IMR-90 (cell line): ENCODE results near the gene RBM10. TPM values are rescaled to one million over a fixed set of nuclear protein-coding genes. Genes with fewer than 3 reads are reported as not detected.

Experiments
- ATAC-seq: fragments of 200-7000 bp; cut with Tn5 transposase; 2 replicates; pipeline ENCODE4 v1.9.1; 2020; ENCODE audit warnings: low read depth, mild to moderate bottlenecking, moderate library complexity
- BruUV-seq: library from RNA; stranded (reverse); fragments of 400-500 nt; replicated peaks from 2 replicates; lab custom pipeline; 2021; lab: Mats Ljungman, UMichigan
- CTCF ChIA-PET: fragments of 300-600 bp; formaldehyde crosslinking; extraction: SDS; loops from one replicate; lab custom pipeline; 2021; ENCODE audit warnings: antibody characterized with exemption; lab: Yijun Ruan, JAX
- POLR2A ChIA-PET: fragments of 300-600 bp; sonication (Branson Sonifier 250); formaldehyde crosslinking; loops from one replicate; lab custom pipeline; 2022; ENCODE audit warnings: antibody characterized with exemption; ENCODE audit not compliant: unreplicated experiment; lab: Charles Lee
- DNase-seq: peaks from one replicate; pipeline ENCODE4 v3.0.0; 2013
- H2AFZ ChIP-seq: replicated peaks from 2 replicates; pipeline ENCODE3; 2013; ENCODE audit warnings: low read length, mild to moderate bottlenecking; ENCODE audit not compliant: poor library complexity
- H2AK5ac ChIP-seq: 2 replicates; pipeline ENCODE4 v1.6.1; 2013; ENCODE audit warnings: low read depth, low read length, inconsistent platforms
- H2AK9ac ChIP-seq: replicated peaks from 2 replicates; pipeline ENCODE3; 2013; ENCODE audit warnings: mild to moderate bottlenecking, low read depth, low read length, moderate library complexity; ENCODE audit not compliant: poor library complexity
- H2BK120ac ChIP-seq: 2 replicates; pipeline ENCODE4 v1.6.1; 2013; ENCODE audit warnings: low read depth, low read length, inconsistent platforms
- H2BK15ac ChIP-seq: 3 replicates; pipeline ENCODE4 v1.6.1; 2013; ENCODE audit warnings: low read depth, low read length, inconsistent platforms
- H2BK20ac ChIP-seq: 2 replicates; pipeline ENCODE4 v1.6.1; 2013; ENCODE audit warnings: low read depth, mild to moderate bottlenecking, inconsistent platforms, low read length, moderate library complexity
- H2BK5ac ChIP-seq: 2 replicates; pipeline ENCODE4 v1.6.1; 2013; ENCODE audit warnings: mild to moderate bottlenecking, low read depth, low read length, inconsistent platforms; ENCODE audit not compliant: poor library complexity, severe bottlenecking
- H3K14ac ChIP-seq: replicated peaks from 2 replicates; pipeline ENCODE4 v1.6.1; 2013; ENCODE audit warnings: low read depth, low read length, inconsistent platforms
- H3K18ac ChIP-seq: 2 replicates; pipeline ENCODE4 v1.6.1; 2013; ENCODE audit warnings: low read depth, low read length, control low read depth
- H3K23ac ChIP-seq: 2 replicates; pipeline ENCODE4 v1.6.1; 2013; ENCODE audit warnings: low read depth, low read length, inconsistent platforms
- H3K27ac ChIP-seq: 2 replicates; pipeline ENCODE4 v1.5.1; 2013; ENCODE audit warnings: mild to moderate bottlenecking, control low read depth, low read length; ENCODE audit not compliant: insufficient read depth
- H3K27me3 ChIP-seq: 2 replicates; pipeline ENCODE4 v1.6.1; 2013; ENCODE audit warnings: low read length; ENCODE audit not compliant: control insufficient read depth, insufficient read depth
- H3K36me3 ChIP-seq: 2 replicates; pipeline ENCODE4 v1.6.1; 2013; ENCODE audit warnings: low read length, mixed read lengths; ENCODE audit not compliant: control insufficient read depth, insufficient read depth
- H3K4ac ChIP-seq: 2 replicates; pipeline ENCODE4 v1.6.1; 2013; ENCODE audit warnings: low read depth, low read length, inconsistent platforms
- H3K4me1 ChIP-seq: 2 replicates; pipeline ENCODE4 v1.6.1; 2013; ENCODE audit warnings: low read length, mixed read lengths; ENCODE audit not compliant: control insufficient read depth, insufficient read depth
- H3K4me2 ChIP-seq: 2 replicates; pipeline ENCODE4 v1.6.1; 2013; ENCODE audit warnings: low read depth, mild to moderate bottlenecking, control low read depth, low read length, moderate library complexity
- H3K4me3 ChIP-seq: 2 replicates; pipeline ENCODE4 v1.5.1; 2013; ENCODE audit warnings: low read depth, mild to moderate bottlenecking, control low read depth, low read length, moderate library complexity; ENCODE audit not compliant: insufficient read depth
- H3K56ac ChIP-seq: 2 replicates; pipeline ENCODE4 v1.6.1; 2013; ENCODE audit warnings: low read length, inconsistent platforms; ENCODE audit not compliant: insufficient read depth; ENCODE audit errors: extremely low read depth
- H3K79me1 ChIP-seq, 2 experiments: 2 replicates each; pipeline ENCODE4 v1.6.1; 2013; ENCODE audit warnings: low read length in 2 of 2, inconsistent platforms in 1 of 2, low read depth in 1 of 2
- H3K9ac ChIP-seq: 2 replicates; pipeline ENCODE4 v1.6.1; 2013; ENCODE audit warnings: low read depth, low read length, control low read depth
- H3K9me1 ChIP-seq: 2 replicates; pipeline ENCODE4 v1.6.1; 2013; ENCODE audit warnings: low read length, inconsistent platforms; ENCODE audit not compliant: insufficient read depth
- H3K9me3 ChIP-seq: 2 replicates; pipeline ENCODE4 v1.6.1; 2013; ENCODE audit warnings: low read length; ENCODE audit not compliant: control insufficient read depth, insufficient read depth
- H4K20me1 ChIP-seq: 2 replicates; pipeline ENCODE4 v1.6.1; 2013; ENCODE audit warnings: low read length, inconsistent platforms; ENCODE audit not compliant: insufficient read depth
- H4K5ac ChIP-seq: 2 replicates; pipeline ENCODE4 v1.6.1; 2013; ENCODE audit warnings: mild to moderate bottlenecking, low read depth, low read length, control low read depth
- H4K8ac ChIP-seq, 2 experiments: 2 replicates each; pipeline ENCODE4 v1.6.1; 2013; ENCODE audit warnings: low read depth in 2 of 2, low read length in 2 of 2, control low read depth in 1 of 2, inconsistent platforms in 1 of 2
- H4K91ac ChIP-seq: 2 replicates; pipeline ENCODE4 v1.6.1; 2013; ENCODE audit warnings: low read depth, low read length, inconsistent platforms; ENCODE audit not compliant: insufficient read depth
- BHLHE40 ChIP-seq: fragments of 150-350 bp; IDR thresholded peaks from 2 replicates; pipeline ENCODE4 v1.6.1; 2016; ENCODE audit warnings: mild to moderate bottlenecking, low read depth, low read length
- CEBPB ChIP-seq: IDR thresholded peaks from 2 replicates; pipeline ENCODE4 v1.6.1; 2012; ENCODE audit warnings: low read depth, low read length, improper control_type of control experiment
- CHD1 ChIP-seq: IDR thresholded peaks from 2 replicates; pipeline ENCODE4 v1.6.1; 2012; ENCODE audit warnings: low read depth, low read length, improper control_type of control experiment
- FOS ChIP-seq: fragments of 150-350 bp; IDR thresholded peaks from 2 replicates; pipeline ENCODE4 v1.6.1; 2016; ENCODE audit warnings: low read depth, low read length
- MAFK ChIP-seq: IDR thresholded peaks from 2 replicates; pipeline ENCODE4 v1.6.1; 2012; ENCODE audit warnings: low read depth, low read length, improper control_type of control experiment
- MAZ ChIP-seq: IDR thresholded peaks from 2 replicates; pipeline ENCODE4 v1.6.1; 2012; ENCODE audit warnings: low read depth, mild to moderate bottlenecking, low read length, improper control_type of control experiment, moderate library complexity, borderline replicate concordance
- MXI1 ChIP-seq: IDR thresholded peaks from 2 replicates; pipeline ENCODE4 v1.6.1; 2012; ENCODE audit warnings: low read depth, mild to moderate bottlenecking, low read length, moderate library complexity, borderline replicate concordance
- NFE2L2 ChIP-seq: fragments of 150-350 bp; IDR thresholded peaks from 2 replicates; pipeline ENCODE4 v1.6.1; 2016; ENCODE audit warnings: low read depth, mild to moderate bottlenecking, low read length
- POLR2A ChIP-seq: IDR thresholded peaks from 2 replicates; pipeline ENCODE4 v1.6.1; 2012; ENCODE audit warnings: mild to moderate bottlenecking, low read depth, low read length
- RAD21 ChIP-seq: IDR thresholded peaks from 2 replicates; pipeline ENCODE4 v1.6.1; 2012; ENCODE audit warnings: low read length, improper control_type of control experiment
- RCOR1 ChIP-seq: IDR thresholded peaks from 2 replicates; pipeline ENCODE4 v1.6.1; 2012; ENCODE audit warnings: mild to moderate bottlenecking, low read length, improper control_type of control experiment; ENCODE audit not compliant: insufficient replicate concordance
- RFX5 ChIP-seq: IDR thresholded peaks from 2 replicates; pipeline ENCODE4 v1.8.0; 2012; ENCODE audit warnings: low read depth, mild to moderate bottlenecking, low read length, moderate library complexity
- SMC3 ChIP-seq: fragments of 150-350 bp; IDR thresholded peaks from 2 replicates; pipeline ENCODE4 v1.6.1; 2016; ENCODE audit warnings: low read depth, mild to moderate bottlenecking, antibody characterized with exemption, low read length, moderate library complexity
- WGBS, 2 experiments: methylation state at CpG; one replicate each; pipeline versions ENCODE4 v1.1.5 to v1.1.7; 2013; ENCODE audit warnings: missing lambda C conversion rate in 2 of 2; ENCODE audit not compliant: insufficient read length in 1 of 2; ENCODE audit errors: extremely low coverage in 2 of 2; 5-methylcytosine and 5-hydroxymethylcytosine counted together
- dilution Hi-C: fragments of 300-500 bp; cut with HindIII; formaldehyde crosslinking; loops from one replicate; pipeline ENCODE4 v1.14.3; 2018; ENCODE audit warnings: low sequenced_read_pairs; ENCODE audit not compliant: unreplicated experiment
- in situ Hi-C: fragments of 300-500 bp; cut with MboI; formaldehyde crosslinking; loops from 3 replicates; pipeline ENCODE4 v1.14.3; 2019; ENCODE audit warnings: low sequenced_read_pairs, inconsistent platforms, mixed read lengths
- intact Hi-C: fragments of 100-400 bp; cut with micrococcal nuclease; formaldehyde crosslinking; loops from 2 replicates; pipeline ENCODE4 v1.10.0; 2022
- polyA plus RNA-seq, 3 experiments: library from polyadenylated mRNA; depleted of rRNA; stranded (reverse); fragments of >200 nt; gene quantifications; 2 replicates each; pipeline ENCODE4 v1.2.3, GENCODE V29; 2012; ENCODE audit warnings: low replicate concordance in 1 of 3
- total RNA-seq: library from RNA; depleted of rRNA; stranded (reverse); fragments of >200 nt; gene quantifications from 2 replicates; pipeline ENCODE4 v1.2.3, GENCODE V29; 2012
- TF ChIP-seq, protein P1 (sequence below): conservative IDR thresholded peaks from 2 replicates; pipeline ENCODE4 v1.5.1; 2012; ENCODE audit warnings: mild to moderate bottlenecking, low read depth, low read length, improper control_type of control experiment
- TF ChIP-seq, protein P2 (sequence below): fragments of 150-350 bp; IDR thresholded peaks from 2 replicates; pipeline ENCODE4 v1.6.1; 2017; ENCODE audit warnings: mild to moderate bottlenecking, antibody characterized with exemption, low read length, low read depth
- TF ChIP-seq, protein P3 (sequence below): fragments of 150-350 bp; IDR thresholded peaks from 2 replicates; pipeline ENCODE4 v1.6.1; 2016; ENCODE audit warnings: low read depth, mild to moderate bottlenecking, low read length, moderate library complexity, borderline replicate concordance

RBM10 gene
- total and polyA plus RNA-seq, 2 of the 4 experiments (the other 2 are of a cell fraction), result 33.4 to 36.0 TPM

DNA sequence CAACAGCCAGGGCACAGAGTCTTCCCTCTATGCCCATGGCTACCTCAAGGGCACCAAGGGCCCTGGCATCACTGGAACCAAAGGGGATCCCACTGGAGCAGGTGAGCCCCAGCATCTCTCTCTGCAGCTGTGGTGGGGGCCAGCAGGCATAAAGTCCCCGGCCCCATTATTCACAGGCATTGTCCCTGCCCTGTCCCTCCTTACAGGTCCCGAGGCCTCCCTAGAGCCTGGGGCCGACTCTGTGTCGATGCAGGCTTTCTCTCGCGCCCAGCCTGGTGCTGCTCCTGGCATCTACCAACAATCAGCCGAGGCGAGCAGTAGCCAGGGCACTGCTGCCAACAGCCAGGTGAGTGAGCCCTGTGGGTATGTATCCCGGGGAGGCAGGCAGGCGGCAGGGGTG lies 36.3 kb downstream of the RBM10 start:
- Histone ChIP-seq H4K5ac (no peak overlapping the region), H3K4ac (no peak overlapping the region), H2BK5ac (no peak overlapping the region), H4K91ac (no peak overlapping the region), H3K9me3 (no peaks in the 10 kb centered on the region), H3K4me1 (no peaks in the 10 kb centered on the region), H3K79me1 (peaks cover 3% of the 10 kb centered on the region in 2 experiments; a peak in 1 of 4 replicates), H3K4me3 (no peak overlapping the region), H3K18ac (no peak overlapping the region), H3K9ac (no peak overlapping the region), H2AFZ (no peak overlapping the region), H3K36me3 (peaks cover 35% of the 10 kb centered on the region), H3K4me2 (no peak overlapping the region), H3K56ac (no peak overlapping the region), H2AK5ac (no peak overlapping the region), H3K23ac (no peak overlapping the region), H2BK20ac (no peak overlapping the region), H2BK15ac (no peak overlapping the region), H2AK9ac (no peak overlapping the region), H2BK120ac (no peak overlapping the region), H4K20me1 (no peaks in the 10 kb centered on the region), H3K14ac (no peak overlapping the region), H3K27me3 (peaks cover 20% of the 10 kb centered on the region; the same call in 1 of the 2 replicates), H3K27ac (no peak overlapping the region), H4K8ac (no peak overlapping the region), H3K9me1 (no peaks in the 10 kb centered on the region)
- ATAC-seq, result no peak
- POLR2A ChIA-PET, result no interaction called here
- no TSS peak for BruUV-seq
- TF ChIP-seq CEBPB (no peak), MAZ (no peak), RCOR1 (no peak), MAFK (no peak), POLR2A (no peak), BHLHE40 (no peak), NFE2L2 (no peak), RAD21 (no peak), FOS (no peak), CHD1 (no peak), MXI1 (no peak), SMC3 (no peak), RFX5 (no peak)
- TF ChIP-seq, protein P1, sequence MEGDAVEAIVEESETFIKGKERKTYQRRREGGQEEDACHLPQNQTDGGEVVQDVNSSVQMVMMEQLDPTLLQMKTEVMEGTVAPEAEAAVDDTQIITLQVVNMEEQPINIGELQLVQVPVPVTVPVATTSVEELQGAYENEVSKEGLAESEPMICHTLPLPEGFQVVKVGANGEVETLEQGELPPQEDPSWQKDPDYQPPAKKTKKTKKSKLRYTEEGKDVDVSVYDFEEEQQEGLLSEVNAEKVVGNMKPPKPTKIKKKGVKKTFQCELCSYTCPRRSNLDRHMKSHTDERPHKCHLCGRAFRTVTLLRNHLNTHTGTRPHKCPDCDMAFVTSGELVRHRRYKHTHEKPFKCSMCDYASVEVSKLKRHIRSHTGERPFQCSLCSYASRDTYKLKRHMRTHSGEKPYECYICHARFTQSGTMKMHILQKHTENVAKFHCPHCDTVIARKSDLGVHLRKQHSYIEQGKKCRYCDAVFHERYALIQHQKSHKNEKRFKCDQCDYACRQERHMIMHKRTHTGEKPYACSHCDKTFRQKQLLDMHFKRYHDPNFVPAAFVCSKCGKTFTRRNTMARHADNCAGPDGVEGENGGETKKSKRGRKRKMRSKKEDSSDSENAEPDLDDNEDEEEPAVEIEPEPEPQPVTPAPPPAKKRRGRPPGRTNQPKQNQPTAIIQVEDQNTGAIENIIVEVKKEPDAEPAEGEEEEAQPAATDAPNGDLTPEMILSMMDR, result no peak
- TF ChIP-seq, protein P2, sequence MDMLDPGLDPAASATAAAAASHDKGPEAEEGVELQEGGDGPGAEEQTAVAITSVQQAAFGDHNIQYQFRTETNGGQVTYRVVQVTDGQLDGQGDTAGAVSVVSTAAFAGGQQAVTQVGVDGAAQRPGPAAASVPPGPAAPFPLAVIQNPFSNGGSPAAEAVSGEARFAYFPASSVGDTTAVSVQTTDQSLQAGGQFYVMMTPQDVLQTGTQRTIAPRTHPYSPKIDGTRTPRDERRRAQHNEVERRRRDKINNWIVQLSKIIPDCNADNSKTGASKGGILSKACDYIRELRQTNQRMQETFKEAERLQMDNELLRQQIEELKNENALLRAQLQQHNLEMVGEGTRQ, result no peak
- TF ChIP-seq, protein P3, sequence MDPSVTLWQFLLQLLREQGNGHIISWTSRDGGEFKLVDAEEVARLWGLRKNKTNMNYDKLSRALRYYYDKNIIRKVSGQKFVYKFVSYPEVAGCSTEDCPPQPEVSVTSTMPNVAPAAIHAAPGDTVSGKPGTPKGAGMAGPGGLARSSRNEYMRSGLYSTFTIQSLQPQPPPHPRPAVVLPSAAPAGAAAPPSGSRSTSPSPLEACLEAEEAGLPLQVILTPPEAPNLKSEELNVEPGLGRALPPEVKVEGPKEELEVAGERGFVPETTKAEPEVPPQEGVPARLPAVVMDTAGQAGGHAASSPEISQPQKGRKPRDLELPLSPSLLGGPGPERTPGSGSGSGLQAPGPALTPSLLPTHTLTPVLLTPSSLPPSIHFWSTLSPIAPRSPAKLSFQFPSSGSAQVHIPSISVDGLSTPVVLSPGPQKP, result no peak
- no peak for DNase-seq
- 91% methylated on average over 7 of the region's 10 CpGs; no CpG with 5 or more reads in 1 of the 2 experiments for WGBS, 2 experiments
- CTCF ChIA-PET, result no interaction called here
- dilution Hi-C loops, result no loop called here
- intact Hi-C loops, result no loop called here
- in situ Hi-C loops, result no loop called here
